Measurements from ENCODE around the gene MAD2L1BP.

DNA sequence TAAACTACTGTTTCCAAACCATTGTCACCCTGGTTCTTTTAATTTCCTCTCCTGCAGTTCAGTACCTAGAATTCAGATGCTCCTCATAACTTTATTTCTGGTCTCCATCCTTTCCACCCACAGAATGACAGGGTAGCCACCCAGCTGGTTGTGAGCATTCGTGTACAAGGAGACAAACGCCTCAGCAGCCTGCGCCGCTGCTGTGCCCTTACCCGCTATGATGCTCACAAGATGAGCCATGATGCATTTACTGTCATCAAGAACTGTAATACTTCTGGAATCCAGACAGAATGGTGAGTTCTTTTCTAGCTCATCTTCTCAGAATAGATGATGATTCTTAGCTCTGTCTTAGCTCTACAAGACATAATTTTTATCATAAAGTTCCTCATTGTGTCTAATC, 25.2 kb upstream of the MAD2L1BP start:
- TF ChIP-seq, protein P1, sequence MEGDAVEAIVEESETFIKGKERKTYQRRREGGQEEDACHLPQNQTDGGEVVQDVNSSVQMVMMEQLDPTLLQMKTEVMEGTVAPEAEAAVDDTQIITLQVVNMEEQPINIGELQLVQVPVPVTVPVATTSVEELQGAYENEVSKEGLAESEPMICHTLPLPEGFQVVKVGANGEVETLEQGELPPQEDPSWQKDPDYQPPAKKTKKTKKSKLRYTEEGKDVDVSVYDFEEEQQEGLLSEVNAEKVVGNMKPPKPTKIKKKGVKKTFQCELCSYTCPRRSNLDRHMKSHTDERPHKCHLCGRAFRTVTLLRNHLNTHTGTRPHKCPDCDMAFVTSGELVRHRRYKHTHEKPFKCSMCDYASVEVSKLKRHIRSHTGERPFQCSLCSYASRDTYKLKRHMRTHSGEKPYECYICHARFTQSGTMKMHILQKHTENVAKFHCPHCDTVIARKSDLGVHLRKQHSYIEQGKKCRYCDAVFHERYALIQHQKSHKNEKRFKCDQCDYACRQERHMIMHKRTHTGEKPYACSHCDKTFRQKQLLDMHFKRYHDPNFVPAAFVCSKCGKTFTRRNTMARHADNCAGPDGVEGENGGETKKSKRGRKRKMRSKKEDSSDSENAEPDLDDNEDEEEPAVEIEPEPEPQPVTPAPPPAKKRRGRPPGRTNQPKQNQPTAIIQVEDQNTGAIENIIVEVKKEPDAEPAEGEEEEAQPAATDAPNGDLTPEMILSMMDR (IDR thresholded peaks at IDR 0.05; ENCODE audit: insufficient read depth, low read length) = no peak
- TF ChIP-seq POLR2AphosphoS5 (IDR thresholded peaks at IDR 0.05; ENCODE audit: low read depth) = no peak
- no peak for TF ChIP-seq SPI1 (IDR thresholded peaks at IDR 0.05; ENCODE audit: borderline replicate concordance, low read depth)

All from HL-60 (cell line).